ENCODE measurements around the gene RPA1. TPM values are rescaled to one million over a fixed set of nuclear protein-coding genes. Genes with fewer than 3 reads are reported as not detected.
"Not testable (repeated sequence)": the region's sequence is repeated elsewhere in the genome, so short reads cannot be mapped to it uniquely, and the experiment has no call there.

Gene RPA1
- total RNA-seq, 1 experiment from 2014 or later = 150 TPM

DNA sequence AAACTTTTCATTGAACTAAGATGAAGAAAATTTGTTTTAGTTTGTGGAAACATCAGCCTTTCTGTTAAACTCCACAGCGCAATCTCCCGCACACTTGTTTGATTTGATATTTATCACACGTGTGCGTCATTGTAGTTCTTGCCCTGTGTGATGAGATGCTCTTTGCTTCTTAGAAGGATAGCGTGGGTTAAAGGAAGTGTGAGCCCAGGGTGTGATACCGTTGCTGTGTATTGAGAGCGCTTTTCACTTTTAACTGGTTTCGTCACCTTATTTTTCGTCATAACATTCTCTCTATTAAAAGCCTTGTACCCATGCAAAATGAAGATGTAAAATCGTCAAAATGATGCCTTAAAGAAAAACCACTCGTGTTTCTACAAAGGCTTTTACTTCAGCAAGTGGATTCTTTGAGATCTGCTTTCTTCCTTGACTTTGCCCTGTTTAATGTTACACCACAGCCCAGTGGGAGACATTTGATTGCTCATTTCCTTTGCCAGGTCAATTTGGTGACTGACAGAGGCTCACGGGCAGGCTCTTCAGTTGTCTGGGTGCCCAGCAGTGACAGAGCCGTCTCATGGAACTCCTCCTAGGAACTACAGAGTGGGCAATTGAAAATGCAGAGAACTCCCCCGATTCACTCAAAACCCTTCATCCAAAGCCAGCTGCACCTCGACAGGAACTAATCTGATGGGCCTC lies 61.1 kb downstream of the RPA1 start:
- DNase-seq (ENCODE audit: low read depth, low spot score) (no peak), ATAC-seq (no peak)
- POLR2A ChIA-PET = interaction anchor here (0.6 kb wide), 1 partner anchor 242 kb away, joined by 3 read pairs; no protein-coding TSS in a partner anchor
- CTCF ChIA-PET = interaction anchor here (0.7 kb wide), 1 partner anchor 29 kb away, joined by 3 read pairs; no protein-coding TSS in a partner anchor
- Histone ChIP-seq H3K27me3 (ENCODE audit: control insufficient read depth, insufficient read depth, low read length) (no peaks in the 10 kb centered on the region), H3K4me3 (ENCODE audit: low read depth in 2 of 2, low read length in 2 of 2) (no peak overlapping the region), H3K36me3 (ENCODE audit: control insufficient read depth, insufficient read depth, low read length) (peaks cover 10% of the 10 kb centered on the region), H3K4me1 (ENCODE audit: control insufficient read depth, insufficient read depth, low read length) (no peaks in the 10 kb centered on the region), H3K9me3 (ENCODE audit: control insufficient read depth, insufficient read depth, low read depth, low read length) (no peaks in the 10 kb centered on the region), H3K27ac (ENCODE audit: low read length) (no peak overlapping the region)
- intact Hi-C loops (cut with micrococcal nuclease; ENCODE audit: unreplicated experiment) (no loop called here), in situ Hi-C loops (cut with HindIII; ENCODE audit: low pct_unique_long_range_greater_than_20kb, low sequenced_read_pairs) (no loop called here)
- TF ChIP-seq, protein P1, sequence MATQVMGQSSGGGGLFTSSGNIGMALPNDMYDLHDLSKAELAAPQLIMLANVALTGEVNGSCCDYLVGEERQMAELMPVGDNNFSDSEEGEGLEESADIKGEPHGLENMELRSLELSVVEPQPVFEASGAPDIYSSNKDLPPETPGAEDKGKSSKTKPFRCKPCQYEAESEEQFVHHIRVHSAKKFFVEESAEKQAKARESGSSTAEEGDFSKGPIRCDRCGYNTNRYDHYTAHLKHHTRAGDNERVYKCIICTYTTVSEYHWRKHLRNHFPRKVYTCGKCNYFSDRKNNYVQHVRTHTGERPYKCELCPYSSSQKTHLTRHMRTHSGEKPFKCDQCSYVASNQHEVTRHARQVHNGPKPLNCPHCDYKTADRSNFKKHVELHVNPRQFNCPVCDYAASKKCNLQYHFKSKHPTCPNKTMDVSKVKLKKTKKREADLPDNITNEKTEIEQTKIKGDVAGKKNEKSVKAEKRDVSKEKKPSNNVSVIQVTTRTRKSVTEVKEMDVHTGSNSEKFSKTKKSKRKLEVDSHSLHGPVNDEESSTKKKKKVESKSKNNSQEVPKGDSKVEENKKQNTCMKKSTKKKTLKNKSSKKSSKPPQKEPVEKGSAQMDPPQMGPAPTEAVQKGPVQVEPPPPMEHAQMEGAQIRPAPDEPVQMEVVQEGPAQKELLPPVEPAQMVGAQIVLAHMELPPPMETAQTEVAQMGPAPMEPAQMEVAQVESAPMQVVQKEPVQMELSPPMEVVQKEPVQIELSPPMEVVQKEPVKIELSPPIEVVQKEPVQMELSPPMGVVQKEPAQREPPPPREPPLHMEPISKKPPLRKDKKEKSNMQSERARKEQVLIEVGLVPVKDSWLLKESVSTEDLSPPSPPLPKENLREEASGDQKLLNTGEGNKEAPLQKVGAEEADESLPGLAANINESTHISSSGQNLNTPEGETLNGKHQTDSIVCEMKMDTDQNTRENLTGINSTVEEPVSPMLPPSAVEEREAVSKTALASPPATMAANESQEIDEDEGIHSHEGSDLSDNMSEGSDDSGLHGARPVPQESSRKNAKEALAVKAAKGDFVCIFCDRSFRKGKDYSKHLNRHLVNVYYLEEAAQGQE (IDR thresholded peaks at IDR 0.05; ENCODE audit: insufficient read depth in 1 of 2, low read depth in 2 of 2, low read length in 1 of 2) = no peak
- TSS peak; percentile 50 for BruUV-seq (replicated peaks)

DNA sequence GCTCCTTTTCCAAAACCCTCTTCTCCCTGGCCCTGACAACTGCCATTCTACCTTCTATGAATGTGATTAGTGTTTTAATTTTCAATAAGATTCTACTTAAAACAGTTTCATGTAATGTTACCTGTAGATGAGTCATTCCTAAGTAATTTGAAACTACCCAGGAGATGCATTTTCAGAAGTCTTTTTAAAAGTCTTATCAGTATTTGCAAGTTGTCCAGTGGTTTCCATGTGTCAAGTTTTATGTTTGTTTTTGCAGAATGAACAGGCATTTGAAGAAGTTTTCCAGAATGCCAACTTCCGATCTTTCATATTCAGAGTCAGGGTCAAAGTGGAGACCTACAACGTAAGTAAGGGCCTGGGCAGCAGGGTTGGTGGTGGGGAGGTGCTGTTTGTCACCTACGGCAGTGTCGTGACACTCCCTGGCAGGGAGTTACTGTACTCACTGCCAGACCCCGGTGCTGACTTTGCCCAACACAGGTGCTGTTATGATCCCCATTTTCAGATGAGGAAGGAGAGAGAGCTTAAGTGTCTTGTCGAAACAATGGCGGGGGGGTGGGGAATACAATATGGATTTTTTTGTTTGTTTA lies 65.0 kb downstream of the RPA1 start:
- ChIA-PET CTCF (interaction anchor here (0.6 kb wide), 1 partner anchor 88 kb away, joined by 11 read pairs; no protein-coding TSS in a partner anchor), POLR2A (interaction anchor here (0.5 kb wide), 1 partner anchor 17 kb away, joined by 3 read pairs; no protein-coding TSS in a partner anchor)
- Histone ChIP-seq H3K9me3 (ENCODE audit: control insufficient read depth, insufficient read depth, low read depth, low read length) (no peaks in the 10 kb centered on the region), H3K4me3 (ENCODE audit: low read depth in 2 of 2, low read length in 2 of 2) (no peak overlapping the region), H3K4me1 (ENCODE audit: control insufficient read depth, insufficient read depth, low read length) (no peaks in the 10 kb centered on the region), H3K27me3 (ENCODE audit: control insufficient read depth, insufficient read depth, low read length) (no peaks in the 10 kb centered on the region), H3K27ac (ENCODE audit: low read length) (no peak overlapping the region), H3K36me3 (ENCODE audit: control insufficient read depth, insufficient read depth, low read length) (peaks cover 11% of the 10 kb centered on the region)
- no TSS peak for BruUV-seq (replicated peaks)
- in situ Hi-C loops (cut with HindIII; ENCODE audit: low pct_unique_long_range_greater_than_20kb, low sequenced_read_pairs) = no loop called here
- intact Hi-C loops (cut with micrococcal nuclease; ENCODE audit: unreplicated experiment) = no loop called here
- ATAC-seq = no peak
- no peak for DNase-seq (ENCODE audit: low read depth, low spot score)
- no peak for TF ChIP-seq TCF7L2 (IDR thresholded peaks at IDR 0.05; ENCODE audit: low read depth, low read length)
- TF ChIP-seq, protein P2, sequence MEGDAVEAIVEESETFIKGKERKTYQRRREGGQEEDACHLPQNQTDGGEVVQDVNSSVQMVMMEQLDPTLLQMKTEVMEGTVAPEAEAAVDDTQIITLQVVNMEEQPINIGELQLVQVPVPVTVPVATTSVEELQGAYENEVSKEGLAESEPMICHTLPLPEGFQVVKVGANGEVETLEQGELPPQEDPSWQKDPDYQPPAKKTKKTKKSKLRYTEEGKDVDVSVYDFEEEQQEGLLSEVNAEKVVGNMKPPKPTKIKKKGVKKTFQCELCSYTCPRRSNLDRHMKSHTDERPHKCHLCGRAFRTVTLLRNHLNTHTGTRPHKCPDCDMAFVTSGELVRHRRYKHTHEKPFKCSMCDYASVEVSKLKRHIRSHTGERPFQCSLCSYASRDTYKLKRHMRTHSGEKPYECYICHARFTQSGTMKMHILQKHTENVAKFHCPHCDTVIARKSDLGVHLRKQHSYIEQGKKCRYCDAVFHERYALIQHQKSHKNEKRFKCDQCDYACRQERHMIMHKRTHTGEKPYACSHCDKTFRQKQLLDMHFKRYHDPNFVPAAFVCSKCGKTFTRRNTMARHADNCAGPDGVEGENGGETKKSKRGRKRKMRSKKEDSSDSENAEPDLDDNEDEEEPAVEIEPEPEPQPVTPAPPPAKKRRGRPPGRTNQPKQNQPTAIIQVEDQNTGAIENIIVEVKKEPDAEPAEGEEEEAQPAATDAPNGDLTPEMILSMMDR (IDR thresholded peaks at IDR 0.05) = no peak
- TF ChIP-seq SIN3A (IDR thresholded peaks at IDR 0.05; ENCODE audit: borderline replicate concordance, insufficient read depth, low read depth, low read length) = no peak

DNA sequence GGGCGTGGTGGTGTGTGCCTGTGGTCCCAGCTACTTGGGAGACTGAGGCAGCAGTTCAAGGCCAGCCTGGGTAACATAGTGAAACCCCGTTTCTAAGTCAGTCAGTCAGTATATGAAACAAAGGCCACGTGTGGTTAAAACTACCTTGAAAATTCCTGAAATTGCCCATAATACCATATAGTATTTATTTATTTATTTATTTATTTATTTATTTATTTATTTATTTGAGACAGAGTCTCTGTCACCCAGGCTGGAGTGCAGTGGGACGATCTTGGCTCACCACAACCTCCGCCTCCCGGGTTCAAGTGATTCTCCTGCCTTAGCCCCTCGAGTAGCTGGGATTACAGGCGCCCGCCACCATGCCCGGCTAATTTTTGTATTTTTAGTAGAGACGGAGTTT lies 65.7 kb downstream of the RPA1 start:
- H3K27me3 ChIP-seq (ENCODE audit: control insufficient read depth, insufficient read depth, low read length); H3K27ac ChIP-seq (ENCODE audit: low read length); DNase-seq (ENCODE audit: low read depth, low spot score); intact Hi-C loops (cut with micrococcal nuclease; ENCODE audit: unreplicated experiment); ATAC-seq; in situ Hi-C loops (cut with HindIII; ENCODE audit: low pct_unique_long_range_greater_than_20kb, low sequenced_read_pairs); H3K4me3 ChIP-seq (ENCODE audit: low read depth in 2 of 2, low read length in 2 of 2); CTCF ChIA-PET; H3K4me1 ChIP-seq (ENCODE audit: control insufficient read depth, insufficient read depth, low read length); H3K9me3 ChIP-seq (ENCODE audit: control insufficient read depth, insufficient read depth, low read depth, low read length); BruUV-seq (replicated peaks): not testable (repeated sequence)
- peaks cover 11% of the 10 kb centered on the region for H3K36me3 ChIP-seq (ENCODE audit: control insufficient read depth, insufficient read depth, low read length)
- POLR2A ChIA-PET = interaction anchor here (0.5 kb wide), 1 partner anchor 17 kb away, joined by 3 read pairs; no protein-coding TSS in a partner anchor
